ENCODE data around the gene INSYN2B.
A peak's percentile ranks its signal among the peaks of the same experiment; 100 is the strongest.

INSYN2B gene

GRCh38 chr5:170000155-170000554 lies 19.9 kb upstream of the INSYN2B start:
- no peaks in the 10 kb centered on the region for H3K27me3 ChIP-seq (ENCODE audit: insufficient read depth, poor library complexity, severe bottlenecking)
- no peak for DNase-seq (ENCODE audit: low read depth in 1 of 2, low spot score in 1 of 2)
- H3K4me3 ChIP-seq (replicated peaks; ENCODE audit: insufficient read depth, low read length), result no peak overlapping the region
- TF ChIP-seq CTCF (IDR thresholded peaks at IDR 0.05; ENCODE audit: insufficient read depth, low read length), result no peak
- no peak for TF ChIP-seq REST (IDR thresholded peaks at IDR 0.05; ENCODE audit: insufficient replicate concordance, low read depth)
- no peak for TF ChIP-seq POLR2AphosphoS5 (IDR thresholded peaks at IDR 0.05; ENCODE audit: low read depth)
- no peak for TF ChIP-seq GABPA (IDR thresholded peaks at IDR 0.05; ENCODE audit: low read depth)
- no peak for TF ChIP-seq SPI1 (IDR thresholded peaks at IDR 0.05; ENCODE audit: borderline replicate concordance, low read depth)
- H3K27ac ChIP-seq (replicated peaks), result no peak overlapping the region

GRCh38 chr5:169999621-170000020 lies 19.3 kb upstream of the INSYN2B start:
- H3K27me3 ChIP-seq (ENCODE audit: insufficient read depth, poor library complexity, severe bottlenecking), result no peaks in the 10 kb centered on the region
- no peak overlapping the region for H3K27ac ChIP-seq (replicated peaks)
- TF ChIP-seq SPI1 (IDR thresholded peaks at IDR 0.05; ENCODE audit: borderline replicate concordance, low read depth) (no peak), REST (IDR thresholded peaks at IDR 0.05; ENCODE audit: insufficient replicate concordance, low read depth) (no peak), GABPA (IDR thresholded peaks at IDR 0.05; ENCODE audit: low read depth) (no peak), CTCF (IDR thresholded peaks at IDR 0.05; ENCODE audit: insufficient read depth, low read length) (no peak), POLR2AphosphoS5 (IDR thresholded peaks at IDR 0.05; ENCODE audit: low read depth) (no peak)
- DNase-seq (ENCODE audit: low read depth in 1 of 2, low spot score in 1 of 2), result no peak
- no peak overlapping the region for H3K4me3 ChIP-seq (replicated peaks; ENCODE audit: insufficient read depth, low read length)

GRCh38 chr5:169997798-169998197 lies 17.5 kb upstream of the INSYN2B start:
- DNase-seq (ENCODE audit: low read depth in 1 of 2, low spot score in 1 of 2), result peak in 1 of 2 experiments; percentile 9
- H3K27ac ChIP-seq (replicated peaks), result no peak overlapping the region
- TF ChIP-seq REST (IDR thresholded peaks at IDR 0.05; ENCODE audit: insufficient replicate concordance, low read depth), result no peak
- TF ChIP-seq POLR2AphosphoS5 (IDR thresholded peaks at IDR 0.05; ENCODE audit: low read depth), result no peak
- TF ChIP-seq SPI1 (IDR thresholded peaks at IDR 0.05; ENCODE audit: borderline replicate concordance, low read depth), result no peak
- no peak for TF ChIP-seq GABPA (IDR thresholded peaks at IDR 0.05; ENCODE audit: low read depth)
- TF ChIP-seq CTCF (IDR thresholded peaks at IDR 0.05; ENCODE audit: insufficient read depth, low read length), result no peak
- H3K27me3 ChIP-seq (ENCODE audit: insufficient read depth, poor library complexity, severe bottlenecking), result no peaks in the 10 kb centered on the region
- H3K4me3 ChIP-seq (replicated peaks; ENCODE audit: insufficient read depth, low read length), result no peak overlapping the region

Measured in HL-60 (cell line).